ENCODE measurements around the gene GPATCH1.
"Not testable (repeated sequence)": the region's sequence is repeated elsewhere in the genome, so short reads cannot be mapped to it uniquely, and the experiment has no call there.

The GPATCH1 gene

DNA sequence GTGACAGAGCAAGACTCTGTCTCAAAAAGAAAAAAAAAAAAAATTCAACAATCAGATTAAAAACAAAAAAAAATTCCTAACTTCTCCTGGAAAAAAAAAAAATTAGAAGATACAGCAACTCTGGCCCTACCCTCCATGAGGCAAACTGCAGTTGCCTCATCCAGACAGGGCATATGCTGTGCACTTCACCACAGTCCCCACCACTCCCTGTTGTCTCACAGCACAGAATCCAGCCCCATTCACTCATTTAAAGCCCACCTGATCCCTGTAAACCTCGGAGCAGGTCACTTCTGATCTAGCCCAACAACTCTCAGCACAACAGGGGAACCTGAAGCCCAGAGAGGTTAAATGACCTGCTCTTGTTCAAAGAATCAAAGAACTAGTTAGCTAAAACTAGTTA is 41.2 kb upstream of the GPATCH1 start:
- no peak for DNase-seq (ENCODE audit: low read depth)
- no peak overlapping the region for H3K4me3 ChIP-seq (ENCODE audit: control insufficient read depth, low read depth, low read length)
- TF ChIP-seq CTCF (conservative IDR thresholded peaks at IDR 0.05; ENCODE audit: control insufficient read depth, insufficient read depth, low read depth, low read length), result no peak

GRCh38 chr19:33040994-33041827 is 39.8 kb upstream of the GPATCH1 start:
- peak; percentile 16 for DNase-seq (ENCODE audit: low read depth)
- no peak for TF ChIP-seq CTCF (conservative IDR thresholded peaks at IDR 0.05; ENCODE audit: control insufficient read depth, insufficient read depth, low read depth, low read length)
- H3K4me3 ChIP-seq (ENCODE audit: control insufficient read depth, low read depth, low read length), result no peak overlapping the region

GRCh38 chr19:33041828-33042160 is 39.2 kb upstream of the GPATCH1 start:
- not testable (repeated sequence) for DNase-seq (ENCODE audit: low read depth); H3K4me3 ChIP-seq (ENCODE audit: control insufficient read depth, low read depth, low read length)

- H3K4me3 ChIP-seq (ENCODE audit: control insufficient read depth, low read depth, low read length), result no peak overlapping the region
Observed at GRCh38 chr19:33047422-33047821, 33.6 kb upstream of the GPATCH1 start.

DNA sequence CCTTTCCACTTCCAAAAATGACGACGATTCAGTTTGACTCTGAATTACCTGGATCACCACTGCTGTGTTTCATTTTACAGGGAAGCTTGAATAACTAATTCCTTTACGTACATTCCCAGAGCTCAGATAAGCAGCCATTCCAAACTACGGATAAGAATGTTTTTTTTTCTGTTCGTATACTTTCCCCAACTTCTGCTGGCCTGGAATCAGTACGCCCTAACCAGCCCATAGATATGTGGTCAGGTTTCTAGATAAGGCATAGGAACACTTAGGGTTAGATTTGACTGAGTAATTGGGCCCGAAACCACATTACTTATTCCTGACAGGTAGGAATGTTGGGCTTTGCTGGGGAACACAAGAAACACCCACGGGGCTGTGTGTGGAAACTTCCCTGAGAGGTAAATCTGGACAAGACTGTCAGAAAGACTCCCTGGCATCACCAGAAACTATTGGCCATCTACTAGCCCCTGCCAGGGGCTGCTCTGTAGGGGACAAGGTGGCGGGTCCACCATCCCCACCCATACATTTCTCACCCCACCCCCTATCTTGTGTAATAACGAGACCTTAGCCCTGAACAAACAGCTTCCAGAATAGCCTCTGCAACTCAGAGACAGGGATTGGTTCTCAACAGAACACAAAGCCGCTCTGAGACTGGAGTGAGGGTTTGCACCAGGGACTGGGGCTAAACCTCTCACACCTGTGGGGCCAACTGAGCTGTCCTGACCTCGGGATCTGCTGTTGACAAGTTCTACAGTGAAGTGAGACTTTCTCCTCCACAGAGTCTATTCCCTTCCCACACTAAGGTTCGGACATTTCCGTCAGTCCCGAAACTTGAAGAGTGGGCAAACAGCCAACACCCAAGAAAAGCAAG is 31.9 kb upstream of the GPATCH1 start:
- no peak overlapping the region for H3K4me3 ChIP-seq (ENCODE audit: control insufficient read depth, low read depth, low read length)
- TF ChIP-seq CTCF (conservative IDR thresholded peaks at IDR 0.05; ENCODE audit: control insufficient read depth, insufficient read depth, low read depth, low read length), result no peak
- no peak for DNase-seq (ENCODE audit: low read depth)

More at GRCh38 chr19:33047422-33047821, 33.6 kb upstream of the GPATCH1 start:
- no peak for TF ChIP-seq CTCF (conservative IDR thresholded peaks at IDR 0.05; ENCODE audit: control insufficient read depth, insufficient read depth, low read depth, low read length)
- no peak for DNase-seq (ENCODE audit: low read depth)

- no peak overlapping the region for H3K4me3 ChIP-seq (ENCODE audit: control insufficient read depth, low read depth, low read length)
- DNase-seq (ENCODE audit: low read depth), result no peak
- TF ChIP-seq CTCF (conservative IDR thresholded peaks at IDR 0.05; ENCODE audit: control insufficient read depth, insufficient read depth, low read depth, low read length), result no peak
Observed at GRCh38 chr19:33050110-33050509, 30.9 kb upstream of the GPATCH1 start.

GRCh38 chr19:33052352-33052972 is 28.5 kb upstream of the GPATCH1 start:
- peak; percentile 45 for DNase-seq (ENCODE audit: low read depth)
- H3K4me3 ChIP-seq (ENCODE audit: control insufficient read depth, low read depth, low read length), result no peak overlapping the region
- no peak for TF ChIP-seq CTCF (conservative IDR thresholded peaks at IDR 0.05; ENCODE audit: control insufficient read depth, insufficient read depth, low read depth, low read length)

All from fibroblast of mammary gland (primary cell).